ENCODE measurements around the gene BTNL3.

GRCh38 chr5:180982008-180982741 is 6.5 kb upstream of the BTNL3 start:
- no peak for TF ChIP-seq IRF3 (IDR thresholded peaks at IDR 0.05; ENCODE audit: low read depth, low read length)
- TF ChIP-seq, protein P1, sequence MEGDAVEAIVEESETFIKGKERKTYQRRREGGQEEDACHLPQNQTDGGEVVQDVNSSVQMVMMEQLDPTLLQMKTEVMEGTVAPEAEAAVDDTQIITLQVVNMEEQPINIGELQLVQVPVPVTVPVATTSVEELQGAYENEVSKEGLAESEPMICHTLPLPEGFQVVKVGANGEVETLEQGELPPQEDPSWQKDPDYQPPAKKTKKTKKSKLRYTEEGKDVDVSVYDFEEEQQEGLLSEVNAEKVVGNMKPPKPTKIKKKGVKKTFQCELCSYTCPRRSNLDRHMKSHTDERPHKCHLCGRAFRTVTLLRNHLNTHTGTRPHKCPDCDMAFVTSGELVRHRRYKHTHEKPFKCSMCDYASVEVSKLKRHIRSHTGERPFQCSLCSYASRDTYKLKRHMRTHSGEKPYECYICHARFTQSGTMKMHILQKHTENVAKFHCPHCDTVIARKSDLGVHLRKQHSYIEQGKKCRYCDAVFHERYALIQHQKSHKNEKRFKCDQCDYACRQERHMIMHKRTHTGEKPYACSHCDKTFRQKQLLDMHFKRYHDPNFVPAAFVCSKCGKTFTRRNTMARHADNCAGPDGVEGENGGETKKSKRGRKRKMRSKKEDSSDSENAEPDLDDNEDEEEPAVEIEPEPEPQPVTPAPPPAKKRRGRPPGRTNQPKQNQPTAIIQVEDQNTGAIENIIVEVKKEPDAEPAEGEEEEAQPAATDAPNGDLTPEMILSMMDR (IDR thresholded peaks at IDR 0.05) = no peak
